GM21619 (cell line): ENCODE results near the gene SPATA31A3.
"Not testable (repeated sequence)": the region's sequence is repeated elsewhere in the genome, so short reads cannot be mapped to it uniquely, and the experiment has no call there.

Source experiments
- ATAC-seq: cut with Tn5 transposase; IDR thresholded peaks from one replicate; pipeline ENCODE4 v1.9.1; 2021; ENCODE audit not compliant: unreplicated experiment

Gene SPATA31A3

GRCh38 chr9:66992450-66992849 is at the start of gene SPATA31A3:
SPATA31A3 (minus strand) TSS chr9:66992550; CDS start chr9:66992521, 29 bp downstream.
- not testable (repeated sequence) for ATAC-seq

GRCh38 chr9:66952576-66952975 is 39.8 kb downstream of the SPATA31A3 start:
- ATAC-seq: not testable (repeated sequence)

- not testable (repeated sequence) for ATAC-seq
Observed at GRCh38 chr9:66942400-66943155, 49.8 kb downstream of the SPATA31A3 start.

GRCh38 chr9:66939878-66940830 is 52.2 kb downstream of the SPATA31A3 start:
- ATAC-seq: not testable (repeated sequence)

GRCh38 chr9:66938322-66938721 is 54.0 kb downstream of the SPATA31A3 start:
- not testable (repeated sequence) for ATAC-seq

GRCh38 chr9:66937662-66938061 is 54.7 kb downstream of the SPATA31A3 start:
- ATAC-seq: not testable (repeated sequence)
